ENCODE measurements around the gene CNBD2. TPM values are rescaled to one million over a fixed set of nuclear protein-coding genes. Genes with fewer than 3 reads are reported as not detected.
"Not testable (repeated sequence)": the region's sequence is repeated elsewhere in the genome, so short reads cannot be mapped to it uniquely, and the experiment has no call there.

CNBD2 gene
- polyA plus RNA-seq, 3 donors = 0.65 to 1.0 (median 0.83) TPM

DNA sequence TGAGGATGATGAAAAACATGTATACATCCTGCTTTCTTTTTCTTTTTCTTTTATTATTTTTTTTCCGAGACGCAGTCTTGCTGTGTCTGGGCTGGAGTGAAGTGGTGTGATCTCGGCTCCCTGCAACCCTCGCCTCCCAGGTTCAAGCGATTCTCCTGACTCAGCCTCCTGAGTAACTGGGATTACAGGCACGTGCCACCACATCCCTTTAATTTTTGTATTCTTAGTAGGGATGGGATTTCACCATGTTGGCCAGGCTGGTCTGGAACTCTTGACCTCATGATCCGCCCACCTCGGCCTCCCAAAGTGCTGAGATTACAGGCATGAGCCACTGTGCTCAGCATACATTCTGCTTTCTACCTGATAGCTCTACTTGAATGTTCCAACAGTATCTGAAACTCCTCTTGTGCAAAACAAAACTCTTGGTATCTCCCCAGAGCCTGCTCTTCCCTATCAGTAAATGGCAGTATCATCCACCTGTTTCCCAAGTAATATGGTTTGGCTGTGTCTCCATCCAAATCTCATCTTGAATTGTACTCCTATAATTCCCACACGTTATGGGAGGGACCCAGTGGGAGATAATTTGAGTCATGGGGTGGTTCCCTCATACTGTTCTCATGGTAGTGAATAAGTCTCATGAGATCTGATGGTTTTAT is 85.6 kb downstream of the CNBD2 start:
- DNase-seq = not testable (repeated sequence)

GRCh38 chr20:36055145-36055544 is 86.8 kb downstream of the CNBD2 start:
- DNase-seq = no peak

- DNase-seq = no peak
Observed at GRCh38 chr20:36060676-36061075, 92.3 kb downstream of the CNBD2 start.

DNA sequence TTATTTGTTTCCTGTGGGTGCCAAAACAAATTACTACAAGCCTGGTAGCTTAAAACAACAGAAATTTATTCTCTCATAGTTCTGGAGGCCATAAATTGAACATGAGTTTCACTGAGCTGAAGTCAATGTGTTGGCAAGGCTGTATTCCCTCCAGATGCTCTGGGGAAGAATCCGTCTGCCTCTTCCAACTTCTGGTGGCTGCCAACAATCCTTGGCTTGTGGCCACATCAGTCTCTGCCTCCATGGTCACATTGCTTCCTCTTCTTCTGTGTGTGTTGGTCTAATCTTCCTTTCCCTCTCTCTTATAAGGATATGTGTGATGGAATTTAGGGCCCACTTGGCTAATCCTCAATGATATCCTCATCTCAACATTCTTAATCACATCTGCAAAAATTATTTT is 93.4 kb downstream of the CNBD2 start:
- no peak for DNase-seq

GRCh38 chr20:36062799-36063198 is 94.4 kb downstream of the CNBD2 start:
- DNase-seq = no peak

DNA sequence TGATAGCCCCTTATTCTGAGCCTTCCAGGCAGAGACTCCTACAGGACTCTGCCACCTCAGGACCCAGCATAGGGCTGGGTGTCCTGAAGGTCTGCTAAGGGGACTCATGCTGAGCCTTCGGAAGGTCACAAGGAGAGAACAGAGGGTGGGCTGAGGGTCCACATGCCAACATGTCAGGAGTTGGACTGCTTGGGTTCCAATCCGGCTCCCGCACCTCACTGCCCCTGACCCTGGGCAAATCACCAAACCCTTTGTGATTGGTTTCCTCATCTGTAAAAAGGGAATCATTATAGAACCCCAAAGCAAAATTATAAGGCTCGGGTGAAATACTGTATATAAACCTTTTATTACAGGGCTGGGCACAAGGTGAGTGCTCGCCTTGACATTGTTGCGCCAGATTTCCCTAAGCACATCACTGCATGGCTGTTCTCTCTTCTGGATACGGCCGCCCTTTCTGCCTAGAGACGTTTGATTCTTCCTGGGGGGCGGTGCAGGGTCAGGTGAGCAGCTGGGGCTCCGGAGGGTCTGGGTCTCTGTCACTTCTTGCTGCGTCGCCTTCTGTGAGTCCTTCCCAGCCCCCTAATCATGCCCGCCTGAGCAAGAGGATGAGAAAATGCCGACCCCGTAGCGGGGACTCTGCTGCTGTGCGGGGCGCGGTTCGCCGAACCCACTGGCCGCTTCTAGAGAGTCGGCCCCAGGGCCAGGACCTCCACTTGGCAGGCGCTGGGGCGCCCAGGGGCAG is 95.7 kb downstream of the CNBD2 start:
- DNase-seq = no peak

GRCh38 chr20:36064658-36065426 is 96.5 kb downstream of the CNBD2 start:
- DNase-seq = peak; percentile 89

GRCh38 chr20:36065427-36065998 is 97.1 kb downstream of the CNBD2 start:
- DNase-seq = no peak

- no peak for DNase-seq
Observed at GRCh38 chr20:36066777-36067176, 98.4 kb downstream of the CNBD2 start.

DNA sequence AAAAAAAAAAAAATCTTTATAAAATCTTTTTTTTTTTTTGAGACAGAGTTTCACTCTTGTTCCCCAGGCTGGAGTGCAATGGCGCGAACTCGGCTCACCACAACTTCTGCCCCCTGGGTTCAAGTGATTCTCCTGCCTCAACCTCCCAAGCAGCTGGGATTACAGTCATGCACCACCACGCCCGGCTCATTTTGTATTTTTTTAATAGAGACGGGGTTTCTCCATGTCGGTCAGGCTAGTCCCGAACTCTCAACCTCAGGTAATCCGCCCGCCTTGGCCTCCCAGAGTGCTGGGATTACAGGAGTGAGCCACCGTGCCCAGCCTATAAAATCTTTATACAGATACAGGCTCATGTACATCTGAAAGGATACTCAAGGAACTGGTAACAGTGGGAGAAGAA is 100.1 kb downstream of the CNBD2 start:
- not testable (repeated sequence) for DNase-seq

DNA sequence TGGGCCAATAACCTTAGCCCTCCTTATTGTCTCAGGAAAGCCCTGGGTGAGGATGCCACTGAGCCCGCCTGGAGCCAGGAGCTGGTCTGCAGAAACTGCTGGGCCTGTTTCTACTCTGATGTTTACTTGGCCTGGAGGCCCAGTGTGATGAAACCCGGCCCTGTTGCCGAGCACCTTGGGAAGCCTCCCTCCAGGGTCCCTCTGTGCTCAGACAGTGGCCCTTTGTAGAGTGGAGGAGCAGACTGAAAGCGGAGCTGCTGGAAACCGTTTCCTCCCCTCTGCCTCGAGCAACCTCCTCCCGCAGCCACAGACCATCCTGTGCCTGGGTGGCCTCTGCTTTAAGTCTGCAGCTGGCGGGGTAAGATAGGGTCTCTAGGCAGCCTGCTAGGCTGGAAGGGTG is 102.1 kb downstream of the CNBD2 start:
- no peak for DNase-seq

GRCh38 chr20:36071848-36072247 is 103.5 kb downstream of the CNBD2 start:
- no peak for DNase-seq

GRCh38 chr20:36074983-36075382 is 106.6 kb downstream of the CNBD2 start:
- DNase-seq = no peak

DNA sequence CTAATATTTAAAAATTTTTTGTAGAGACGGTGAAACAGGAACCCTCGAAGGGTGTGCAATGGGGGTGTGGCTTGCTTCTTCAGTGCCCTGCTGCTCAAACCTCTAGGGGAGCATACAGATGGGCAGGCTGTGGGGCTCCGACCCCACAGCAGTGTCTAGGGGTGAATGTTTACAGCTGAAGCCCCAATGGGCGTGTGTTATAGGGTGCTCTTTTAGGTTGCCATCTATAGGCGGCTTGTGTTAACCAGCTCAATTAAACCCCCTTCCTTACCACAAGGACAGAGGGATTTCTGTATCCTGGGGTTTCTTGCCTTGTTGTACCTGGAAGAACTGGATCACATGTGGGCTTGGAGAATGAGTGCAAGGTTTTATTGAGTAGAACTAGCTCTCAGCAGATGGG is 109.4 kb downstream of the CNBD2 start:
- DNase-seq = not testable (repeated sequence)

DNA sequence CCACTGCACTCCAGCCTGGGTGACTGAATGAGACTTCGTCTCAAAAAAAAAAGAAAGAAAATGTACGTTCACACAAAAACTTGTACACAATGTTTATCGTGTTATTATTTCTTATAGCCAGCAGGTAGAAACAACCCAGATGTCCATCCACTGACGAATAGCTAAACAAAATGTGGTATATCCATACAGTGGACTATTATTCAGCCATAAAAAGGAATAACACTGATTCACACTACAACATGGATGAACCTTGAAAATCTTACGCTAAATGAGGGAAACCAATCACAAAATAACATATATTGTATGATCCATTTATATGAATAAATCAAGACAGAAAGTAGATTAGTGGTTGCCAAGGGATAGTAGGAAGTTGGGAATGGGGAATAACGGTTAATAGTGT is 111.1 kb downstream of the CNBD2 start:
- DNase-seq = no peak

DNA sequence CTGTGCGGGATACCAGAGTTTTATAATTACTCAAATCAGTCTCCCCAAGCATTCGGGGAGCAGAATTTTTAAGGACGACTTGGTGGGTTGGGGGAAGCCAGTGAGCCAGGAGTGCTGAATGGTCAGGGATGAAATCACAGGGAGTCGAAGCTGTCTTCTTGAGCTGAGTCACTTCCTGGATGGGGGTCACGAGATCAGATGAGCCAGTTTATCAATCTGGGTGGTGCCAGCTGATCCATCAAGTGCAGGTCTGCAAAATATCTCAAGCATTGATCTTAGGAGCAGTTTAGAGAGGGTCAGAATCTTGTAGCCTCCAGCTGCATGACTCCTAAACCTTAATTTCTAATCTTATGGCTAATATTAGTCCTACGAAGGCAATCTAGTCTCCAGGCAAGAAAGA is 111.6 kb downstream of the CNBD2 start:
- DNase-seq = not testable (repeated sequence)

Other genes starting within 250 kb of the CNBD2 start
- gene RBM39, start 226.3 kb upstream of the CNBD2 start, polyA plus RNA-seq (ENCODE audit: insufficient read length in 3 of 3) = 100 to 1,000 TPM; 540 to 689 (median 646) TPM
- gene PHF20, start 196.6 kb upstream of the CNBD2 start, polyA plus RNA-seq (ENCODE audit: insufficient read length in 3 of 3) = 10 to 100 TPM; 30.2 to 34.8 (median 32.2) TPM
- gene SCAND1, start 14.1 kb upstream of the CNBD2 start, polyA plus RNA-seq (ENCODE audit: insufficient read length in 3 of 3) = 10 to 100 TPM; 42.5 to 65.3 (median 59.9) TPM
- gene EPB41L1, start 186.2 kb downstream of the CNBD2 start, polyA plus RNA-seq (ENCODE audit: insufficient read length in 3 of 3) = 10 to 100 TPM; 65.6 to 68.0 (median 67.0) TPM

Data from renal pelvis (tissue), 4 donors.